IMR-90 (cell line): ENCODE measurements around the gene PAX2. TPM values are rescaled to one million over a fixed set of nuclear protein-coding genes. Genes with fewer than 3 reads are reported as not detected.

Experiments used
- ATAC-seq: fragments of 200-7000 bp; cut with Tn5 transposase; 2 replicates; pipeline ENCODE4 v1.9.1; 2020; ENCODE audit warnings: low read depth, mild to moderate bottlenecking, moderate library complexity
- BruUV-seq: library from RNA; stranded (reverse); fragments of 400-500 nt; replicated peaks from 2 replicates; lab custom pipeline; 2021; lab: Mats Ljungman, UMichigan
- CTCF ChIA-PET: fragments of 300-600 bp; formaldehyde crosslinking; extraction: SDS; loops from one replicate; lab custom pipeline; 2021; ENCODE audit warnings: antibody characterized with exemption; lab: Yijun Ruan, JAX
- POLR2A ChIA-PET: fragments of 300-600 bp; sonication (Branson Sonifier 250); formaldehyde crosslinking; loops from one replicate; lab custom pipeline; 2022; ENCODE audit warnings: antibody characterized with exemption; ENCODE audit not compliant: unreplicated experiment; lab: Charles Lee
- DNase-seq: peaks from one replicate; pipeline ENCODE4 v3.0.0; 2013
- H2AFZ ChIP-seq: replicated peaks from 2 replicates; pipeline ENCODE3; 2013; ENCODE audit warnings: low read length, mild to moderate bottlenecking; ENCODE audit not compliant: poor library complexity
- H2AK5ac ChIP-seq: 2 replicates; pipeline ENCODE4 v1.6.1; 2013; ENCODE audit warnings: low read depth, low read length, inconsistent platforms
- H2AK9ac ChIP-seq: replicated peaks from 2 replicates; pipeline ENCODE3; 2013; ENCODE audit warnings: mild to moderate bottlenecking, low read depth, low read length, moderate library complexity; ENCODE audit not compliant: poor library complexity
- H2BK120ac ChIP-seq: 2 replicates; pipeline ENCODE4 v1.6.1; 2013; ENCODE audit warnings: low read depth, low read length, inconsistent platforms
- H2BK15ac ChIP-seq: 3 replicates; pipeline ENCODE4 v1.6.1; 2013; ENCODE audit warnings: low read depth, low read length, inconsistent platforms
- H2BK20ac ChIP-seq: 2 replicates; pipeline ENCODE4 v1.6.1; 2013; ENCODE audit warnings: low read depth, mild to moderate bottlenecking, inconsistent platforms, low read length, moderate library complexity
- H2BK5ac ChIP-seq: 2 replicates; pipeline ENCODE4 v1.6.1; 2013; ENCODE audit warnings: mild to moderate bottlenecking, low read depth, low read length, inconsistent platforms; ENCODE audit not compliant: poor library complexity, severe bottlenecking
- H3K14ac ChIP-seq: replicated peaks from 2 replicates; pipeline ENCODE4 v1.6.1; 2013; ENCODE audit warnings: low read depth, low read length, inconsistent platforms
- H3K18ac ChIP-seq: 2 replicates; pipeline ENCODE4 v1.6.1; 2013; ENCODE audit warnings: low read depth, low read length, control low read depth
- H3K23ac ChIP-seq: 2 replicates; pipeline ENCODE4 v1.6.1; 2013; ENCODE audit warnings: low read depth, low read length, inconsistent platforms
- H3K27ac ChIP-seq: 2 replicates; pipeline ENCODE4 v1.5.1; 2013; ENCODE audit warnings: mild to moderate bottlenecking, control low read depth, low read length; ENCODE audit not compliant: insufficient read depth
- H3K27me3 ChIP-seq: 2 replicates; pipeline ENCODE4 v1.6.1; 2013; ENCODE audit warnings: low read length; ENCODE audit not compliant: control insufficient read depth, insufficient read depth
- H3K36me3 ChIP-seq: 2 replicates; pipeline ENCODE4 v1.6.1; 2013; ENCODE audit warnings: low read length, mixed read lengths; ENCODE audit not compliant: control insufficient read depth, insufficient read depth
- H3K4ac ChIP-seq: 2 replicates; pipeline ENCODE4 v1.6.1; 2013; ENCODE audit warnings: low read depth, low read length, inconsistent platforms
- H3K4me1 ChIP-seq: 2 replicates; pipeline ENCODE4 v1.6.1; 2013; ENCODE audit warnings: low read length, mixed read lengths; ENCODE audit not compliant: control insufficient read depth, insufficient read depth
- H3K4me2 ChIP-seq: 2 replicates; pipeline ENCODE4 v1.6.1; 2013; ENCODE audit warnings: low read depth, mild to moderate bottlenecking, control low read depth, low read length, moderate library complexity
- H3K4me3 ChIP-seq: 2 replicates; pipeline ENCODE4 v1.5.1; 2013; ENCODE audit warnings: low read depth, mild to moderate bottlenecking, control low read depth, low read length, moderate library complexity; ENCODE audit not compliant: insufficient read depth
- H3K56ac ChIP-seq: 2 replicates; pipeline ENCODE4 v1.6.1; 2013; ENCODE audit warnings: low read length, inconsistent platforms; ENCODE audit not compliant: insufficient read depth; ENCODE audit errors: extremely low read depth
- H3K79me1 ChIP-seq, 2 experiments: 2 replicates each; pipeline ENCODE4 v1.6.1; 2013; ENCODE audit warnings: low read length in 2 of 2, inconsistent platforms in 1 of 2, low read depth in 1 of 2
- H3K9ac ChIP-seq: 2 replicates; pipeline ENCODE4 v1.6.1; 2013; ENCODE audit warnings: low read depth, low read length, control low read depth
- H3K9me1 ChIP-seq: 2 replicates; pipeline ENCODE4 v1.6.1; 2013; ENCODE audit warnings: low read length, inconsistent platforms; ENCODE audit not compliant: insufficient read depth
- H3K9me3 ChIP-seq: 2 replicates; pipeline ENCODE4 v1.6.1; 2013; ENCODE audit warnings: low read length; ENCODE audit not compliant: control insufficient read depth, insufficient read depth
- H4K20me1 ChIP-seq: 2 replicates; pipeline ENCODE4 v1.6.1; 2013; ENCODE audit warnings: low read length, inconsistent platforms; ENCODE audit not compliant: insufficient read depth
- H4K5ac ChIP-seq: 2 replicates; pipeline ENCODE4 v1.6.1; 2013; ENCODE audit warnings: mild to moderate bottlenecking, low read depth, low read length, control low read depth
- H4K8ac ChIP-seq, 2 experiments: 2 replicates each; pipeline ENCODE4 v1.6.1; 2013; ENCODE audit warnings: low read depth in 2 of 2, low read length in 2 of 2, control low read depth in 1 of 2, inconsistent platforms in 1 of 2
- H4K91ac ChIP-seq: 2 replicates; pipeline ENCODE4 v1.6.1; 2013; ENCODE audit warnings: low read depth, low read length, inconsistent platforms; ENCODE audit not compliant: insufficient read depth
- CEBPB ChIP-seq: IDR thresholded peaks from 2 replicates; pipeline ENCODE4 v1.6.1; 2012; ENCODE audit warnings: low read depth, low read length, improper control_type of control experiment
- CHD1 ChIP-seq: IDR thresholded peaks from 2 replicates; pipeline ENCODE4 v1.6.1; 2012; ENCODE audit warnings: low read depth, low read length, improper control_type of control experiment
- ELK1 ChIP-seq: fragments of 150-350 bp; IDR thresholded peaks from 2 replicates; pipeline ENCODE4 v1.6.1; 2016; ENCODE audit warnings: low read depth, mild to moderate bottlenecking, low read length, moderate library complexity, borderline replicate concordance
- FOS ChIP-seq: fragments of 150-350 bp; IDR thresholded peaks from 2 replicates; pipeline ENCODE4 v1.6.1; 2016; ENCODE audit warnings: low read depth, low read length
- MAFK ChIP-seq: IDR thresholded peaks from 2 replicates; pipeline ENCODE4 v1.6.1; 2012; ENCODE audit warnings: low read depth, low read length, improper control_type of control experiment
- MAZ ChIP-seq: IDR thresholded peaks from 2 replicates; pipeline ENCODE4 v1.6.1; 2012; ENCODE audit warnings: low read depth, mild to moderate bottlenecking, low read length, improper control_type of control experiment, moderate library complexity, borderline replicate concordance
- MXI1 ChIP-seq: IDR thresholded peaks from 2 replicates; pipeline ENCODE4 v1.6.1; 2012; ENCODE audit warnings: low read depth, mild to moderate bottlenecking, low read length, moderate library complexity, borderline replicate concordance
- NFE2L2 ChIP-seq: fragments of 150-350 bp; IDR thresholded peaks from 2 replicates; pipeline ENCODE4 v1.6.1; 2016; ENCODE audit warnings: low read depth, mild to moderate bottlenecking, low read length
- RAD21 ChIP-seq: IDR thresholded peaks from 2 replicates; pipeline ENCODE4 v1.6.1; 2012; ENCODE audit warnings: low read length, improper control_type of control experiment
- RCOR1 ChIP-seq: IDR thresholded peaks from 2 replicates; pipeline ENCODE4 v1.6.1; 2012; ENCODE audit warnings: mild to moderate bottlenecking, low read length, improper control_type of control experiment; ENCODE audit not compliant: insufficient replicate concordance
- SMC3 ChIP-seq: fragments of 150-350 bp; IDR thresholded peaks from 2 replicates; pipeline ENCODE4 v1.6.1; 2016; ENCODE audit warnings: low read depth, mild to moderate bottlenecking, antibody characterized with exemption, low read length, moderate library complexity
- WGBS, 2 experiments: methylation state at CpG; one replicate each; pipeline versions ENCODE4 v1.1.5 to v1.1.7; 2013; ENCODE audit warnings: missing lambda C conversion rate in 2 of 2; ENCODE audit not compliant: insufficient read length in 1 of 2; ENCODE audit errors: extremely low coverage in 2 of 2; 5-methylcytosine and 5-hydroxymethylcytosine counted together
- dilution Hi-C: fragments of 300-500 bp; cut with HindIII; formaldehyde crosslinking; loops from one replicate; pipeline ENCODE4 v1.14.3; 2018; ENCODE audit warnings: low sequenced_read_pairs; ENCODE audit not compliant: unreplicated experiment
- in situ Hi-C: fragments of 300-500 bp; cut with MboI; formaldehyde crosslinking; loops from 3 replicates; pipeline ENCODE4 v1.14.3; 2019; ENCODE audit warnings: low sequenced_read_pairs, inconsistent platforms, mixed read lengths
- intact Hi-C: fragments of 100-400 bp; cut with micrococcal nuclease; formaldehyde crosslinking; loops from 2 replicates; pipeline ENCODE4 v1.10.0; 2022
- polyA plus RNA-seq, 3 experiments: library from polyadenylated mRNA; depleted of rRNA; stranded (reverse); fragments of >200 nt; gene quantifications; 2 replicates each; pipeline ENCODE4 v1.2.3, GENCODE V29; 2012; ENCODE audit warnings: low replicate concordance in 1 of 3
- total RNA-seq: library from RNA; depleted of rRNA; stranded (reverse); fragments of >200 nt; gene quantifications from 2 replicates; pipeline ENCODE4 v1.2.3, GENCODE V29; 2012
- TF ChIP-seq, protein P1 (sequence below): conservative IDR thresholded peaks from 2 replicates; pipeline ENCODE4 v1.5.1; 2012; ENCODE audit warnings: mild to moderate bottlenecking, low read depth, low read length, improper control_type of control experiment

Gene PAX2
- total and polyA plus RNA-seq, 2 of the 4 experiments (the other 2 are of a cell fraction): not detected

DNA sequence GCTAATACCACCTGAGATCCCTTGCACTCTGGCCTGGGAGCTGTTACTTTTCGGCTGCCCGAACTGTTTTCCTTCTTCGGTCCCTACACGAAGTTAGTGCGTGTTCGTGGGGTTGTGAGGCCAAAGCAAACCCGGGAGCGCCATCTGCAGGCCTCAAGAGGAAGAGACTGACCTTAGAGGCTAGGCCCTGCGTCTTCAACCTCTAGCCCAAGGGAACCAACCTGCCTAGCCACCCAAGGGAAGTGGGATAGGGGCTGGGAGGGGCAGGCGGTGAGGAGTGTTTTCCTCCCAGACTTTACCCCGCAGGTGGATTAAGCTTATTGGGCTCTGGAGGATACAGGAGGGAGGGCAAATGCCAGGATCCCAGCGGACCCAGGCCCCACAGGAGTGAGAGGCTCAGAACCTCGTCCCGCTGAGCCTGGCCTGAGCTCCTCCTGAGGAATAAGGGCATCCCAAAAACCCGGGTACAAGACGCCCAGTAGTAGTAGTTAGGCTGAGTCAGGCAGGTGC, 1.7 kb upstream of the PAX2 start:
- H3K4me3 ChIP-seq: no peak overlapping the region
- in situ Hi-C loops (no loop called here), intact Hi-C loops (loop anchor here (5.0 to 10.0 kb wide), 2 partner anchors 131 to 181 kb away; no protein-coding TSS in a partner anchor), dilution Hi-C loops (no loop called here)
- H3K4ac ChIP-seq: no peak overlapping the region
- H4K91ac ChIP-seq: no peak overlapping the region
- H4K20me1 ChIP-seq: peaks cover 5% of the 10 kb centered on the region; the same call in 1 of the 2 replicates
- H3K4me1 ChIP-seq: no peaks in the 10 kb centered on the region
- ChIA-PET CTCF (no interaction called here), POLR2A (no interaction called here)
- no peak for ATAC-seq
- TF ChIP-seq NFE2L2 (no peak), MXI1 (no peak), MAZ (no peak), CEBPB (no peak), SMC3 (peak; percentile 50), MAFK (no peak), RAD21 (peak; percentile 66), ELK1 (no peak), FOS (no peak), CHD1 (no peak), RCOR1 (no peak)
- TF ChIP-seq, protein P1, sequence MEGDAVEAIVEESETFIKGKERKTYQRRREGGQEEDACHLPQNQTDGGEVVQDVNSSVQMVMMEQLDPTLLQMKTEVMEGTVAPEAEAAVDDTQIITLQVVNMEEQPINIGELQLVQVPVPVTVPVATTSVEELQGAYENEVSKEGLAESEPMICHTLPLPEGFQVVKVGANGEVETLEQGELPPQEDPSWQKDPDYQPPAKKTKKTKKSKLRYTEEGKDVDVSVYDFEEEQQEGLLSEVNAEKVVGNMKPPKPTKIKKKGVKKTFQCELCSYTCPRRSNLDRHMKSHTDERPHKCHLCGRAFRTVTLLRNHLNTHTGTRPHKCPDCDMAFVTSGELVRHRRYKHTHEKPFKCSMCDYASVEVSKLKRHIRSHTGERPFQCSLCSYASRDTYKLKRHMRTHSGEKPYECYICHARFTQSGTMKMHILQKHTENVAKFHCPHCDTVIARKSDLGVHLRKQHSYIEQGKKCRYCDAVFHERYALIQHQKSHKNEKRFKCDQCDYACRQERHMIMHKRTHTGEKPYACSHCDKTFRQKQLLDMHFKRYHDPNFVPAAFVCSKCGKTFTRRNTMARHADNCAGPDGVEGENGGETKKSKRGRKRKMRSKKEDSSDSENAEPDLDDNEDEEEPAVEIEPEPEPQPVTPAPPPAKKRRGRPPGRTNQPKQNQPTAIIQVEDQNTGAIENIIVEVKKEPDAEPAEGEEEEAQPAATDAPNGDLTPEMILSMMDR: peak; percentile 58
- H3K23ac ChIP-seq: no peak overlapping the region
- no peak overlapping the region for H2BK15ac ChIP-seq
- no peaks in the 10 kb centered on the region for H3K79me1 ChIP-seq
- BruUV-seq: no TSS peak
- H3K14ac ChIP-seq: no peak overlapping the region
- H2BK5ac ChIP-seq: no peak overlapping the region
- no peak overlapping the region for H2AK5ac ChIP-seq
- no peak overlapping the region for H2BK20ac ChIP-seq
- no peak overlapping the region for H4K5ac ChIP-seq
- no peaks in the 10 kb centered on the region for H3K9me1 ChIP-seq
- no peak overlapping the region for H3K27ac ChIP-seq
- peaks cover 95% of the 10 kb centered on the region for H3K27me3 ChIP-seq
- no peak overlapping the region for H2AK9ac ChIP-seq
- no peaks in the 10 kb centered on the region; the same call in 1 of the 2 replicates for H3K9me3 ChIP-seq
- DNase-seq: peak; percentile 55
- H3K36me3 ChIP-seq: no peaks in the 10 kb centered on the region
- H2BK120ac ChIP-seq: no peak overlapping the region
- H3K9ac ChIP-seq: no peak overlapping the region
- H4K8ac ChIP-seq: no peak overlapping the region
- no peak overlapping the region for H3K56ac ChIP-seq
- no peak overlapping the region for H3K4me2 ChIP-seq
- 0% methylated on average over 6 of the region's 16 CpGs; no CpG with 5 or more reads in 1 of the 2 experiments for WGBS, 2 experiments
- H2AFZ ChIP-seq: no peak overlapping the region
- H3K18ac ChIP-seq: no peak overlapping the region
